GM18873 (cell line): ENCODE results near the gene CRABP1.

ENCODE experiments used
- ATAC-seq: cut with Tn5 transposase; IDR thresholded peaks from one replicate; pipeline ENCODE4 v1.9.1; 2021; ENCODE audit warnings: mild to moderate bottlenecking, moderate library complexity, moderate number of reproducible peaks; ENCODE audit not compliant: unreplicated experiment, low FRiP score

Gene CRABP1

DNA sequence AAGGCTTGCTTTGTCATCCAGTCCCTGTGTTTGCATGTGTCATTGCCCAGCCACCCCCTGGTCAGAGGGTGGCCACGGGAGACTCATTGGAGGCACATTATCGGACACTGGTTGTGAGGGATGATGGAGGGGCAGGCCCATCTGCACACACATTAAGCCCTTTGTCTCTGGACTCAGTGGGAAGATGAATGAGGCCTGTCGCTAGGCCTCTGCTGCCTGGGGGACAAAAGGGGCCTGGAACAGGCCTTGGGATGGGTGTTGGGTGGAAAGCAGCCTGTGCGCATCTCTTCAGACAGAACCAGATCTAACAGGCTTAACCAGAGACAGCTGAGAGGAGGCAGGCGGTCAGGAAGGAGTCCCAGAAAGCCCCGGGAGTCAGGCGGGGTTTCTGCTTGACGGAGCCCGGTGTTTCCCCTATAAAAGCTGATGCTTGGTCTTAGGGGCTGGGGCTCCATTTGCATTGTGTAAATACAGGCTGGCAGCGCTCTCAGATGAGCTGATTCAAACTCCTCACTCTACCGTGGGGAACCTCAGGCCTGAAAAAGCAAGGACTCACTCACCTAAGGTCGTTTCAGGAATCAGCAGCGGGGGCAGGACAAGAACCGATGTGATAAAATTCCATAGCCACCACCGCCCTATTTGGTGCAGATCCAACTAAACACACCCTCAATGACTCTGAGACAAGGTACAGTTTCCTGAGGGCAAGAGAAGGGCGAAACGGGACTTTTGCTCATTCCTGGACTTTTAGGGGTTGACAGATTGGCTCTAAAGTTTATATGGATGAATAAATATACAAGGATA lies 23.7 kb upstream of the CRABP1 start:
- peak; percentile 60 for ATAC-seq

DNA sequence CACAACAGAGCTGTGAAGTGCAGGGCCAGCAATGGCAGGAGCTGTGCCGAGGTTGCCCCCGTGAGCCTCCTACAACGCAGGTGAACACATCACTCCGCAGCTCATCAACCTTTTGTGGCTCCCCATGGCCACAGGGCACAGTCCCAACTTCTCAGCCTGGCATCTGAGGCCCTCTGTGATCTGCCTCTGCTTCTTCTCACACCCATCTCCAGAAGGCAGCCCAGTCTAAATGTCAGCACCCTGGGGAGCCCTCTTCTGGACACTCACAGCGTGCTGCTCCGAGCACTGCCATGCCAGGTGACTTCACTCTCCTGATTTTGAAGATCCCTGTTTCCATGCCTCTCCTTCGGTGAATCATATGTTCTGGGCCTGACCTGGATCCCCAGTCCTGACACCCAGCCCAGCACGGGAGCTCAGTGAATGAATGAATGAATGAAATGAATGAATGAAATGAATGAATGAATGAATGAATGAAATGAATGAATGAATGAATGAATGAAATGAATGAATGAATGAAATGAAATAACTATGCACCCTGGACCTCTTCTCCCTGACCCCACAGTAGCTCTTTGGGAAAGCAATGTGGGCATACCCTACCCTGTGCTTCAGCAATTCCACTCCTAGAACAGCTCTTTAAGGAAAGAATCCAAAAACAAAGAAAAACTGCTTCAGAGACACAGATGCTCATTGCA lies 22.9 kb upstream of the CRABP1 start:
- ATAC-seq: no peak

DNA sequence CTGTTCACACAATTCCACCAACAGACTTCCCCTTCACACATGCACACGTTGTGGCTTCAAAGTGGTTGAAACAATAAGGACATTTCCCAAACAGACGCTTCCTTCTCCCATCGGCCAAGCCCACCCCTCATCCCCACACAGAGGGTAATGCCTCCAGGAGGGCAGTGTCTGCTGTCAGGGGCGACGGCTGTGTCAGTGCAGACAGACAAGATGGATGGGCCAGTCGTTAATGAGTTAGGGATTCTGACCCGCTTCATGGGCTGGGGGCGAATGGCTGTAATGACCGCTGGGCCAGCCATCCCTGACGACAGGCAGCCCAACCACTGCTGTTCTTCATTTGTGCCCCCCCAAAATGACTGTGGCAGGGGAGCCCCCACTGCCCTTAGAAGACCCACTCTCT lies 20.6 kb upstream of the CRABP1 start:
- ATAC-seq: no peak

DNA sequence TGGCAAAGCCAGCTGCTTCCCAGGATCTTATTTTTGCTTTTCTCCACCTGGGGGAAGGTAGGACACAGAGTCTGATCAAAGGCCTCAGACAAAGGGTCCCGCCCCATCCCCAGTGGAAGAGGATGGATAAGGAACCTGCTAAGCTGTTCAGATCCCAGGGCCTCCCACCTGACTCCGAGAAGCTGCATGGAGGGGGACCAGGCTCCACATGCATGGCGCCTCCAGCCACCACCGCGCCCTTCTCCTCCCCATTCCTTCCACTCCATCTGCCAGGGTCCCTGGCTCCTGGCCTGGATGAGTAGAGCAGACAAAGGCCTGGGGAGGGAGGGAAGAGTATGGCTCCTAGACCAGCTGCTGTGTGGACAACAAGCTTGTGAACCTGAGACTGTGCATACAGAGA lies 20.0 kb upstream of the CRABP1 start:
- ATAC-seq: no peak

DNA sequence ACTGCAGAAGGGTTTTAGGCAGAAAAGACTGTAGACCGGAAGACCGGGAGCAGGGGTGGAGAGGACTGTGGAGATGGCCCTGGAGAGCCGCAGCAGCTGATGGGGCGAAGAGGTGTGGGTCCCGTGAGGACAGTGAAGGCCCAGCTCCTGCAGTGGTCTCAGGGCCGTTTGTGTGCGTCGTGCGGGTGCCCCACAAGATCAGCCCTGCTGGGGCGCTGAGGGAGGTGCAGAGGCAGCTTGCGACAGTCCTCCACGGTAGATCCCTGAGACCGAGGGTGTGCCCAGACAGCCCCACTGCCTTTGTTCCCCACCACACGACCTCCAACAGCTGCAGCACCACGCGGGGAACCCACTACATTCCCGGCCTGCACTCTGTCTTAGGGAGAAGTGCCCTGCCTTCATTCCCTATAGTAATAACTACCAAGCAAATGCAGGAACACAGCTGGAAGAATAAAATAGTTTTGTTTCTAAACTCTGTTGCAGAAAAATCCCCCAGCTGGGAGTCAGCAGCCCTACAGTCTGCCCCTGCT lies 19.0 kb upstream of the CRABP1 start:
- ATAC-seq: no peak

DNA sequence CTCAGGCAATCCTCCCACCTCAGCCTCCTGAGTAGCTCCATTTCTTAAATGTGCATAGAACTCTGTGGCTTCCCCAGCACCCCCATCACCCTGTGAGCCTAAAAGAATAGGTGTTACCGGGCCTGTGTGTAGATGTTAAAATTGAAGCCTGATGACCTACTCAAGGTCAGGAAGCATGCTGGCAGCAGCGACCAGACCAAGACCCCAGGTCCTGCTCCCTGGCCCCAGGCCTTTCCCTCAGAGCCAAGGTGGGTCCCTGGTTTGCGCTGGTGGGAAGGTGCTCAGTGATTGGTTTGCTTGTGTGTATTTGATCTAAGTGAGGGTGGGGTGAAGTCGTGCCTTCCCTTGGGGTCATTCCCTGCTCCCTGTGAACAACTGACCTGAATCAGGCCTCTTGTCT lies 18.4 kb upstream of the CRABP1 start:
- no peak for ATAC-seq

DNA sequence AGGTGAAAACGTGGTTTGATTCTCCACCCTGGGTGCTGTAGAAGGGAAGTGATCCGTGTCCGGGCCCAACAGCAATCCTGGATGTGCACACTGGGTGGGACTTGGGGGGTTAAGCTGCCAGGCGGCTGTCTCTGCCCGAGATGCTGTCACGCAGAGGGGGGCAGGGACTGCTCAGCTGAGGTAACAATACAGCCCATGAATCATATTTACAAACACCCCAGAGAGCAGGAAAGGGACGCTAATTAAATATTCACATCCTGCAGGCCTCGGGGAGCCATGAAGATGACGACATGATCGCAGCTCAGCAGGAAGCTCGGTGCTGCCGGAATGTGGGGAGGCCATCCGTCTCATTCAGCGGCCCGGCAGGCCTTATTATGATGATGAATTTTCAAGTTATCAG lies 17.9 kb upstream of the CRABP1 start:
- no peak for ATAC-seq

DNA sequence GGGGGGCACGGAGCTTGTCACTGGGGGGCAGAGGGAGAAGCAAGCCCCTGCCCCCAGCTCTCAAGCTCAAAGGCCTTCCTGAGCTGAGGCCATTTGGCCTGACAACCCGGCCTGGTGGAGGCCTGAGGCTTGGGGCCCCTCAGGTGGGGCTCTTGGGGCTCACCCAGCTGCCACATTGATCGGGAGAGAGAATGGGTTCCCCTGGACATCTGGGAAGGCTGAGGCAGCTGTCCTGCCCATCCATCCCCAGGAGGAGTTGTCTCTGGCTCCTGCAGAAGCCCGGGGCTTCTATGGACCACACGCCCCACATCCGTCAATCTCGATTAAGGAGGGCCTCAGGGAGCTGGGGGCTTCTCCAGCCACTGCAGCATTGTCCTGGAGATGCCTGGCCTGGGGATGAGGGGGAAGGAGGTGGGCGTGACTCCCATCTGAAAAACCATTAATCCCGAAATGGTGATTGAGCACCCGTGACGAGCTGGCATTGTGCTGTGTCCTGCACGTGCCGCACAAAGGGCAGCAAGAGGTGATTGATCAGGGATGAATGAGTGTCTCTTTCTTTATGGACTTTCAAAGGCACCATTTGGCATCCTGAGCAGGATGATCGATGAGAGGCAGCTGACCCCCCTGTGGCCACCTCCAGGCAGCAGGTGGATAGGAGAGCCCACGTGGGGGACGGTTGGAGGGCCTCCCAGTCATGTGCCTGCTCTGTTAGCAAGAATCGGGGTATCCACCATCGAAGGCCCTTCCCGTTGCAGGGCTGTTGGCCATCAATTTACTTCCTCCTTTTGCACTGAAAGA lies 17.2 kb upstream of the CRABP1 start:
- no peak for ATAC-seq

DNA sequence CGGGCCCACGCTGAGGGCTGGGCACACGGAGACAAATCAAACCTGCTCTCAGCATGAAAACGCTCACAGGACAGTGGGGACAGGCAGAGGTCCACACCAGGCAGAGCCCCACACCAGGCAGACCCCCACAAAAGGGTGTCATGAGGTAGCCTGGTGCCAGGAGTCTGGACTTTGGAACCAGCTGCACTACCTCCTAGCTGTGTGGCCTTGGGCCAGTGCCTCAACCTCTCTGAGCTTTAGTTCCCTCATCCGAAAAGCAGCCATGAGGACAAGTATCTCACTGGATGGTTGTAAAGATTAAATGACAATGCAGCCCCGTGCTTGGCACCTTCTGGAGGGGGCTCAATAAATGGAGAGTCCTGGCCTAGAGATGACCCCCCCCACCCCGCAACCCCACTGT lies 16.5 kb upstream of the CRABP1 start:
- no peak for ATAC-seq

DNA sequence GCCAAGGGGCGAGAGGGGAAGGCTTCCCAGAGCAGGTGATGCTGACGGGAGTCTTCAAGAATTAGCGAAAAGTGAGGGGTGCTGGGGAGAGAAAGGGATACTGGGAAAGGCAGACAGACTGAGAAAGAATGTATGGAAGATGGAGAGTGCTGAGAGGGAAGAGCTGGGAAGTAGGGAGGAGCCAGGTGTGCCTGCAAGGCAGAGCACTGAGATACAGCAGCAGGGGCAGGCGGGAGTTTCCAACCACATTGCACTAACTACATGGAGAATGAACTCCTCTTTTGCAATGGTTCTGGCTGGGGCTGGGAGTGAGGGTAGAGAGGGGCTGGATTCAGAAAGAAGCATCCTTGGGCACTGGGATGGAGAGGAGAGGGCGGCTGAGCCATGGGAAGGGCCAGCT lies 16.0 kb upstream of the CRABP1 start:
- no peak for ATAC-seq

DNA sequence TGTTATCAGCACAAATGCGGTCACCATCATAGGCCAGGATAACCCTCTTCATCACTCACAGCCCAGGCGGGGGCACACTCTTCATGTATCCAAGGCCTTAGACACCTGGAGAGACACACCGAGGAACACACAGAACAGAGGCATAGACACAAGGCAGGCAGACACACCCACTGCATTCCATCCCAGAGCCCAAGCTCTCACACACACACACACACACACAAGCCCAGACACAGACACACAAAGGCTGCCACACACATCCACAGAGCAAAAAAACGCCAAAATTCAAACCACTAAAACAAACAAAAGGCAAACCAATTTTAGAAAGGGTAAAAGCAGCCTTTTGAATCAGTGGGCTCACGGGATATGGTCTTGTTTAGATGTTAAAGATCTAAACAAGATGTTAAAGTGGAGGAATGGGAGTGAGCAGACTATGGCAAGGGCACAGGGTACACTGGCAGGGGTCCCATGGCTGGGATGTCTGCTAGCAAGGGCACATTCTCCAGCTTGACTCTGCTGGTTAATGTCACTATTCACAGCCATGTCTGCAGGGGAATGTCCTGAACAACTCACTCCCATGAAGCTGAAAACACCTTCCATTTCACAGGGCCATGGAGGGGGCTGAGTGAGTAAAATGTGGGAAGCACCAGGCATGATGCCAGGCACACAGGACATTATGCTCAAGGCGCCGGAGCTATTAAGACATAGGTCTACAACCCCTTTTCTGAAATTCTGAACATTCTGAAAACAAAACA lies 14.9 kb upstream of the CRABP1 start:
- no peak for ATAC-seq

DNA sequence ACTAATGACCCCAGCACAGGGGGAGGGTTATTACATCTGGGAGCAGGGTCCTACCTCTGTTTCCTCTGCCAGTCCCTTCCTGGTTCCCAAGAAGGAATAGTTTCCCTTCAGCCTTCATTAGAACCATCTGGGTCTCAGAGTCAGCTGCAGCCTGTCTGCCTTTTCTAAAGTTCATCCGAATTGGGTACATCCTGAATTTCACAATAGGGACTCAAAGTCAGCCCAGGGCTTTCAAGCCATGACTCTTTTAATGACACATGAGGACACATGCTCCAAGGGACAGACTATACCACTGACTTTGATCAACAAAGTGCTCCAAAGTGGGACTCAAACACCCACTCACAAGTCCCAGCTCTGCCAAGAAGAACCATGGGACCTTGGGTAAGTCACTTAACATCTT lies 12.7 kb upstream of the CRABP1 start:
- ATAC-seq: no peak

DNA sequence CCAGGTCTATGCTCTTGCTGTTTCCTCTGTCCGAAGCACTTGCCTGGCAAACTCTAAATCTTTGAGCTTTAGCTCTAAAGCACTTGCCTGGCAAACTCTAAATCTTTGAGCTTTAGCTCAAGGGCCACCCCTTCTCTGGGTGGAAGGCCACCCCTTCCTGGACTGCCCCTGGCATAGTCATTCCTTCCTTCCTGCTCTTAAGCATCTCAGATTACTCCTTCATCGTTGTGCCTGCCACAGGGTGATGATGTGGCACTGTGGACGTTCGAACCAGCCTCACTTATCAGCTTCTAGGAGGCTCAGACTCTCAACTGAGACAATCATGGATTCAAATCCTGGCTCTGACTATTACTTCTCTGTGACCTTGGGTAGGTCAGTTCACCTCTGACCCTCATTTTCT lies 10.5 kb upstream of the CRABP1 start:
- no peak for ATAC-seq

DNA sequence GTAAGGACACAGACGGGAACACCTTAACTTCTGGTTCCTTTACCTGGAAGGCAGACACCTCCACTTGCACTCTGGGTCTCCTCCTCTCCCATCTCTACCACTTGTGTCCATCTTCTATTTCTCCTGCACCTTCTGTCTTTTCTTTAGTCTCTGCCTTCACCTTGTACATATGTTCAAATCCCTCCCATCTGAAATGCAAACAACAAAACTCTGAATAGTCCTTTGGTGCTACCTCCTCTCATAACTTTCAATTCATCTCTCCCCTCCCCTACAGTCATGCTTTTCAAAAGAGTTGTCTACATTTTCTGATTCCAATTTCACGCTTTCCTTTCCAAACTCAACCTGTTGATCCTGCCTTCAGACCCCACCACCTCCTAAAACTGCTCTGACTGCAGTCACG lies 5.3 kb upstream of the CRABP1 start:
- ATAC-seq: no peak

DNA sequence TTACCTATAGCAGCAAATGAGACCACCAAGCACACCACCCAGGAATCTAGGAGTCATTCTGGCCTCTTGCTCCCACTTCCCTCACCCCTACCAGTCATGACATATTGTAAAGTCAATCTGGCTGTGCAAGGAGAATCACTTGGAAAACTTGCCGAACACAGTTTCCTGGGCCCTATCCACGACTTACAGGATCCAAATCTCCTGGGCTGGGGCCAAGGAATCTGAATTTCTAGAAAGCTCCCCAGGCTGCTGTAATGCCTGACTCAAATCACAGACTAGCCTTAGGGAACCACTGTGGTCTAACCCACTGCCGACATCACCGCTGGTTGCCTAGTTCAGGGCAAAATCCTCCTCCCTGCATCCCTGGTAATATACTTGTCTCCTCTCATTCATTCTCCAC lies 4.2 kb upstream of the CRABP1 start:
- no peak for ATAC-seq

DNA sequence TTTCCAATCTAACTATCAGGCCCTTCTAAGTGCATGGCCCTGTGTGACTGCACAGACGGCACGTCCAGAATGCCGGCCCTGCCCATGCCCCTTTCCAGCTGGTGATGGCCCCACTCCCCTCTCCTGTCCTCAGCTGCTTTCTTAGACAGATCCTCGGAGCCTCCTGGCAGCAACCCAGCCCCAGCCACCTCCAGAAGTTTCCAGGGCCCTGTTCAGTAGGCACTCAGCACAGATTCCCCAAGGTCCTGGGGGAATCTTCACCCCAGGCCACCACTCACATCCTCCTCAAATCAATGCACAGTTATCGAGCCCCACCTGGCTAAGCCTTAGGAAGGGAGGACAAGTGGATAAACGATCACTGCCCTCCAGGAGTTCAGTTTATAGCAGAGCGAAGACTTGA lies 1.4 kb upstream of the CRABP1 start:
- ATAC-seq: no peak

DNA sequence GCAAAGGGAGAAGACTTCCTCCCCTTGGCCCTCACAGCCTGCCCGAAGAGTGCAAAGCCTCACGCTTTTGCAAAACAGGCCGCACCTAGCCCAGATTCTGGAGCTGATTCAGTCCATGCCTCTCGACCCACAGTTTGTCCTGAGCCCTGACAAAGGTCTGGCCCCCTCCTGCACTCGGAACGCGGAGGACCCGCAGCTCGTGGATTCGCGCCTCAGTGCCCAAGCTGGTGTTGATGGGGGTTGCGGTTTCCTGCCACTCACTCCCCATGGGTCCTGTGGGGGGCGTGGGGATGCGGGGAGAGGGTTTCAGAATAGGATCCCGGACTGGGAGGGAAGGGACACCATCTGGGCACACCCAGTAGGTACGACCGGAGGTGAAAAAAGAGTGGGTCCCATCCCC lies 594 bp upstream of the CRABP1 start:
- no peak for ATAC-seq

DNA sequence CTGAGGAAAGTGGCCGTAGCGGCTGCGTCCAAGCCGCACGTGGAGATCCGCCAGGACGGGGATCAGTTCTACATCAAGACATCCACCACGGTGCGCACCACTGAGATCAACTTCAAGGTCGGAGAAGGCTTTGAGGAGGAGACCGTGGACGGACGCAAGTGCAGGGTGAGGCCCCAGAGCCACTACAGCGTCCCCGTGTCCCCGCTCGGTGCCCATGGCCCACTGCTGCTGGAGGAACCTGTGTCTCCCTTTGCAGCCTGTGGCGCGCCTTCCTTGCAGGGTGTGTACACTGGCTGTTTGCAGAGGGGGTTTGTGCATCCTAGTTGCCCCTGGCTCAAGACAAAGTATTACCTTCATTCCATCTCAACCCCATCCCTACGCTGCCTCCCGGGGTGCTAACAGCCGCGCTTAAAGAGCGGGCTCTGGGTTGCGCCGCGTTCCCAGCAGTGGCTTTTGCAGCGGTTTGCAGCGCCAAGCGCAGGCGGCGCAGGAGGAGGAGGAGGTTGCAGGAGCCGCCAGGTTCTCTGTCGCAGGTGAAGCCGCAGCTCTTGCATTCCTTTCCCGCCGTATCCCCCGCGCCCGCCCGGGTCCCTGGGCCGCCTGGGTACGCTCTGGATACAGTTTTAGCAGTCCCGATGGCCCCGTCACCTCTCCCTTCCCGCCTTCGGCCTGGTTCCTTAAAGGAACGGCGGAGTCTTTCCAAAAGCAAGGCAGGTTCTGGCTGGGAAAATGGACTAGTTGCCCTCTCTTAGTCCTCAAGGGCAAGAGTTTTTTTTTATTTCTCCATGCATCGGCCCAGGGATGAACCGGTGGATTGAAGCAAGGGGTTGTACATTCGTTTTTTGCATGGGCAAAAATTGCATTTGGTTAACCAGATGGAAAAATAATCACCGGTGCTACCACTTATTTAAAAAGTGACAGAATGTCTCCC lies 1.2 kb downstream of the CRABP1 start:
- ATAC-seq: no peak

DNA sequence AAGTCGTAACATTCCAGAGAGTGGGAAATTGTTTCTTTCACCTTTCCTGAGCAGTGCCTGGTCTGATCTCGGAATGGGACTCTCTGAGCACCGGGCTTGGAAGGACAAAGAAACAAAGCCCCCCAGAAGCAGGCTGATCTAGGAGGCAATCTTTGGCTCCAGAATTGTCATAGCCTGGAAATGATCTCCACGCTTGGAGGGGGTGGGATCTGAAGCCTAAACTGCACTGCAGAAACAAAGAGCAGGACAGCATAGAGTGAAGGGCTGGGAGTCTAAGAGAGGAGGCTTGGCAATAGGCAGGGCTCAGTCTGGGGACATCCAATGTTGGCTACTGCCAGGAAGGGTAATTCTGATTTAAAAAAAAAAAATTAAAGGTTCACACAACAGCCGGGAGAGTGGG lies 1.9 kb downstream of the CRABP1 start:
- no peak for ATAC-seq
